HepG2 (cell line): ENCODE data around the gene NEK9. TPM values are rescaled to one million over a fixed set of nuclear protein-coding genes. Genes with fewer than 3 reads are reported as not detected.

ENCODE experiments used
- ATF7 ChIP-seq, 2 experiments: fragments of 450-650 bp in 1 of 2; sonication (generic) in 1 of 2; formaldehyde crosslinking in 1 of 2; IDR thresholded peaks; 2 replicates each; pipeline versions ENCODE4 v1.4.0 to v1.6.1; 2016 to 2020; ENCODE audit warnings: antibody characterized with exemption in 1 of 2, mild to moderate bottlenecking in 1 of 2, missing genetic modification reagents in 1 of 2
- CHD2 ChIP-seq: IDR thresholded peaks from 2 replicates; pipeline ENCODE4 v1.6.1; 2011; ENCODE audit warnings: low read depth, low read length, improper control_type of control experiment
- ELF1 ChIP-seq: sonication (generic); formaldehyde crosslinking; IDR thresholded peaks from 2 replicates; pipeline ENCODE4 v1.4.0; 2020; ENCODE audit warnings: missing genetic modification reagents
- ESRRA ChIP-seq: sonication (generic); formaldehyde crosslinking; IDR thresholded peaks from 2 replicates; pipeline ENCODE4 v1.5.1; 2020; ENCODE audit warnings: mild to moderate bottlenecking, low read depth, missing genetic modification reagents
- ETV6 ChIP-seq: sonication (generic); formaldehyde crosslinking; conservative IDR thresholded peaks from 2 replicates; pipeline ENCODE4 v1.4.0; 2020; ENCODE audit warnings: missing genetic modification reagents
- FOXK2 ChIP-seq: fragments of 450-650 bp; IDR thresholded peaks from 2 replicates; pipeline ENCODE4 v1.6.1; 2016
- GABPA ChIP-seq, 2 experiments: IDR thresholded peaks; 2 replicates each; pipeline ENCODE4 v1.6.1; 2011 to 2016; ENCODE audit warnings: low read depth in 2 of 2, low read length in 1 of 2, missing biosample characterization in 1 of 2, missing genetic modification characterization in 1 of 2
- HCFC1 ChIP-seq: fragments of 150-350 bp; IDR thresholded peaks from 2 replicates; pipeline ENCODE4 v1.6.1; 2014; ENCODE audit warnings: low read depth, low read length
- HHEX ChIP-seq: IDR thresholded peaks from 2 replicates; pipeline ENCODE4 v1.6.1; 2016; ENCODE audit warnings: control low read depth
- HMG20B ChIP-seq: conservative IDR thresholded peaks from 2 replicates; pipeline ENCODE4 v1.6.1; 2016; ENCODE audit warnings: missing genetic modification reagents, missing compliant biosample characterization
- HNRNPLL ChIP-seq: fragments of 200-400 bp; formaldehyde crosslinking; IDR thresholded peaks from 2 replicates; pipeline ENCODE4 v1.6.1; 2017; ENCODE audit warnings: mild to moderate bottlenecking, low read depth, low read length; ENCODE audit not compliant: poor library complexity, severe bottlenecking
- HOXA5 ChIP-seq: sonication (generic); formaldehyde crosslinking; IDR thresholded peaks from 2 replicates; pipeline ENCODE4 v1.4.0; 2020; ENCODE audit warnings: missing genetic modification reagents
- ISX ChIP-seq: sonication (generic); formaldehyde crosslinking; conservative IDR thresholded peaks from 2 replicates; pipeline ENCODE4 v1.5.0; 2020; ENCODE audit warnings: missing genetic modification reagents
- MEIS1 ChIP-seq: sonication (generic); formaldehyde crosslinking; IDR thresholded peaks from 2 replicates; pipeline ENCODE4 v1.9.0; 2021; ENCODE audit warnings: mild to moderate bottlenecking, missing genetic modification reagents, moderate library complexity, borderline replicate concordance
- PAF1 ChIP-seq: IDR thresholded peaks from 2 replicates; pipeline ENCODE4 v1.6.1; 2016; ENCODE audit warnings: missing genetic modification reagents, missing compliant biosample characterization
- PHF20 ChIP-seq: sonication (generic); formaldehyde crosslinking; IDR thresholded peaks from 2 replicates; pipeline ENCODE4 v1.5.0; 2020; ENCODE audit warnings: mild to moderate bottlenecking, missing genetic modification reagents
- PRDM10 ChIP-seq: sonication (generic); formaldehyde crosslinking; IDR thresholded peaks from 2 replicates; pipeline ENCODE4 v1.4.0; 2020; ENCODE audit warnings: low read depth, missing genetic modification reagents
- RBFOX2 ChIP-seq: fragments of 200-400 bp; formaldehyde crosslinking; IDR thresholded peaks from 2 replicates; pipeline ENCODE4 v1.6.1; 2017; ENCODE audit warnings: low read depth, mild to moderate bottlenecking, low read length
- SOX5 ChIP-seq: IDR thresholded peaks from 2 replicates; pipeline ENCODE4 v1.6.1; 2016; ENCODE audit warnings: borderline replicate concordance
- SP140L ChIP-seq: sonication (generic); formaldehyde crosslinking; IDR thresholded peaks from 2 replicates; pipeline ENCODE4 v1.4.0; 2020; ENCODE audit warnings: missing genetic modification reagents, borderline replicate concordance
- SPEN ChIP-seq: sonication (generic); formaldehyde crosslinking; IDR thresholded peaks from 2 replicates; pipeline ENCODE4 v1.5.1; 2020; ENCODE audit warnings: low read depth, mild to moderate bottlenecking, missing genetic modification reagents
- TCF7 ChIP-seq: sonication (generic); IDR thresholded peaks from 2 replicates; pipeline ENCODE4 v1.6.1; 2016; ENCODE audit warnings: antibody characterized with exemption, low read depth
- U2AF2 ChIP-seq: fragments of 200-400 bp; formaldehyde crosslinking; IDR thresholded peaks from 2 replicates; pipeline ENCODE4 v1.6.1; 2017; ENCODE audit warnings: low read depth, mild to moderate bottlenecking, low read length
- ZNF138 ChIP-seq: sonication (generic); formaldehyde crosslinking; IDR thresholded peaks from 2 replicates; pipeline ENCODE4 v1.5.0; 2020; ENCODE audit warnings: mild to moderate bottlenecking, low read depth, missing genetic modification reagents
- ZNF180 ChIP-seq: sonication (generic); formaldehyde crosslinking; IDR thresholded peaks from 2 replicates; pipeline ENCODE4 v1.4.0; 2020; ENCODE audit warnings: low read depth, missing genetic modification reagents, borderline replicate concordance
- ZNF331 ChIP-seq: sonication (generic); formaldehyde crosslinking; IDR thresholded peaks from 2 replicates; pipeline ENCODE4 v1.4.0; 2020; ENCODE audit warnings: missing genetic modification reagents
- ZNF367 ChIP-seq: sonication (generic); formaldehyde crosslinking; IDR thresholded peaks from 2 replicates; pipeline ENCODE4 v1.4.0; 2020; ENCODE audit warnings: missing genetic modification reagents, borderline replicate concordance
- ZNF605 ChIP-seq: sonication (generic); formaldehyde crosslinking; IDR thresholded peaks from 2 replicates; pipeline ENCODE4 v1.8.0; 2022; ENCODE audit warnings: mild to moderate bottlenecking, missing genetic modification reagents
- ZNF816 ChIP-seq: sonication (generic); formaldehyde crosslinking; IDR thresholded peaks from 2 replicates; pipeline ENCODE4 v1.8.0; 2022; ENCODE audit warnings: missing genetic modification reagents, mild to moderate bottlenecking, borderline replicate concordance
- polyA plus RNA-seq, 8 experiments: library from polyadenylated mRNA; depleted of rRNA in 3 of 8; stranded (reverse) in 7 of 8; unstranded in 1 of 8; fragments of >200 nt; fragmentation: Illumina TruSeq in 4 of 8; extraction: Trizol in 4 of 8; gene quantifications; 2 replicates each; pipeline versions ENCODE4 v1.2.1 to v1.2.3, GENCODE V29; 2011 to 2016; ENCODE audit warnings: low read depth in 4 of 8, missing spikeins in 1 of 8, mixed read lengths in 1 of 8; ENCODE audit not compliant: insufficient read depth in 1 of 8
- total RNA-seq, 5 experiments: library from RNA; depleted of rRNA; stranded (reverse); fragments of >200 nt; fragmentation: Illumina TruSeq; extraction: Trizol; gene quantifications; 2 replicates each; pipeline ENCODE4 v1.2.3, GENCODE V29; 2016; ENCODE audit warnings: low read depth in 1 of 5
- TF ChIP-seq, protein P1 (sequence below): sonication (generic); formaldehyde crosslinking; IDR thresholded peaks from 2 replicates; pipeline ENCODE4 v1.5.0; 2020; ENCODE audit warnings: missing genetic modification reagents

Gene NEK9
- total and polyA plus RNA-seq, 2 of the 13 experiments (the other 11 are each of a cell fraction or from before 2014, with no cell fraction given): 16.5 to 27.3 TPM

DNA sequence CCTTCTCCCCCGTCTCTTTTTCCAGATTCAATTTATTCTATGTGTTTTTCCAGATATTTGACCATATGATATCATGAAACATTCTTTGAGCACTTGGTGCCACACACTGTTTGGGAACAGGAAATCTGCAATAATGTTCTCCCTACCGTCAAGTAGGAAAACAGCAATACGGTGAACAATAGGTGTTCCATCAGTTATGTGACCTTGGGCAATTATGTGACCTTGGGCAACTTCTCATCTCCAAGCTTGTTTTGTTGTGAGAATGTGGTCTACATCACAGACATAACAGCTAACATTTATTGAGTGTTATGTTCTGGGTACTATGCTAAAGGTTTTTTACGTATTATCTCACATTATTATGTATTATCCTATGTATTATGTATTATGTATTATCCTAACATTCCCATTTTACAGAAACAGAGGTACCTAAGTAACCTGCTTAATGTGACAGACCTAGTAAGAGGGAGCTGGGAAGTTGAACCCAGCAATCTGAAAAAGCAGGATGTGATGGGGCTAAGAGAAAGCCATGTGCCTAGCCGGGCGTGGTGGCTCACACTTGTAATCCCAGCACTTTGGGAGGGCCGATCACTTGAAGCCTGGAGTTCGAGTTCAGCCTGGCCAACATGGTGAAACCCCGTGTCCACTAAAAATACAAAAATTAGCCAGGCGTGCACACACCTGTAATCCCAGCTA lies 1.2 kb upstream of the NEK9 start (continued):
- no peak; the same call in 1 of the 2 replicates for TF ChIP-seq RBFOX2
- no peak for TF ChIP-seq ZNF367
- no peak for TF ChIP-seq ETV6 (CRISPR knock-in tag)
- no peak for TF ChIP-seq HOXA5
- TF ChIP-seq ESRRA (CRISPR knock-in tag): peak; percentile 70
- TF ChIP-seq PHF20 (CRISPR knock-in tag): no peak
- TF ChIP-seq, protein P1, sequence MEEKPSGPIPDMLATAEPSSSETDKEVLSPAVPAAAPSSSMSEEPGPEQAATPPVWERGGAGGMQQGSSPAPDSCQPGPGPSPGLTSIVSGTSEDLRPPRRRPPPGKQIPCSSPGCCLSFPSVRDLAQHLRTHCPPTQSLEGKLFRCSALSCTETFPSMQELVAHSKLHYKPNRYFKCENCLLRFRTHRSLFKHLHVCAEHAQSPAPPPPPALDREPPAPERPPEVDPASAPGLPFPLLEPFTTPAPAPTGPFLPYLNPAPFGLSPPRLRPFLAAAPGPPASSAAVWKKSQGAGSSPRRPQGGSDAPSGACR (CRISPR knock-in tag): no peak
- TF ChIP-seq CHD2: no peak
- no peak for TF ChIP-seq TCF7
- TF ChIP-seq ELF1 (CRISPR knock-in tag): no peak
- no peak for TF ChIP-seq SP140L (CRISPR knock-in tag)
- 0 out of 2 replicates have a peak, but pooled peaks have one; percentile 67 for TF ChIP-seq PAF1 (CRISPR knock-in tag)
- TF ChIP-seq HMG20B (CRISPR knock-in tag): no peak
- TF ChIP-seq ZNF605 (CRISPR knock-in tag): no peak
- TF ChIP-seq ZNF816 (CRISPR knock-in tag): no peak
- TF ChIP-seq HCFC1: no peak
- no peak for TF ChIP-seq ISX (CRISPR knock-in tag)
- TF ChIP-seq GABPA (IDR thresholded peaks at IDR 0.05; ENCODE audit: low read depth, low read length): no peak
- TF ChIP-seq GABPA (CRISPR knock-in tag; IDR thresholded peaks at IDR 0.05; ENCODE audit: low read depth): peak; percentile 38; the same call in 1 of the 2 replicates
- TF ChIP-seq SPEN (CRISPR knock-in tag): no peak
- peak; percentile 76; the same call in 1 of the 2 replicates for TF ChIP-seq SOX5 (CRISPR knock-in tag)
- no peak for TF ChIP-seq HNRNPLL
- TF ChIP-seq FOXK2: no peak
- TF ChIP-seq ZNF138 (CRISPR knock-in tag): no peak
- no peak for TF ChIP-seq PRDM10 (CRISPR knock-in tag)
- no peak for TF ChIP-seq ZNF180 (CRISPR knock-in tag)
- no peak for TF ChIP-seq U2AF2
- TF ChIP-seq HHEX: no peak
- no peak for TF ChIP-seq MEIS1
- TF ChIP-seq ATF7 (IDR thresholded peaks at IDR 0.05): no peak
- TF ChIP-seq ATF7 (CRISPR knock-in tag; IDR thresholded peaks at IDR 0.05): no peak
- no peak for TF ChIP-seq ZNF331 (CRISPR knock-in tag)
